Subcutaneous abdominal adipose tissue (tissue), 5 donors: ENCODE data around the gene SIGLEC7.
"Not testable (repeated sequence)": the region's sequence is repeated elsewhere in the genome, so short reads cannot be mapped to it uniquely, and the experiment has no call there.

Source experiments
- H3K27ac ChIP-seq: one replicate; pipeline ENCODE4 v1.7.0; 2013; ENCODE audit warnings: low read depth, mild to moderate bottlenecking, inconsistent platforms, low read length, moderate library complexity
- H3K27me3 ChIP-seq, 5 donors: one replicate each; pipeline ENCODE4 v1.7.0; 2013; ENCODE audit warnings: low read length in 5 of 5, inconsistent platforms in 1 of 5; ENCODE audit not compliant: control insufficient read depth in 5 of 5, insufficient read depth in 4 of 5
- H3K36me3 ChIP-seq, 5 donors: one replicate each; pipeline ENCODE4 v1.7.0; 2013; ENCODE audit warnings: low read length in 5 of 5; ENCODE audit not compliant: control insufficient read depth in 5 of 5, insufficient read depth in 5 of 5
- H3K4me1 ChIP-seq, 5 donors: one replicate each; pipeline ENCODE4 v1.7.0; 2013; ENCODE audit warnings: low read length in 5 of 5, mild to moderate bottlenecking in 3 of 5, moderate library complexity in 1 of 5; ENCODE audit not compliant: control insufficient read depth in 5 of 5, insufficient read depth in 5 of 5
- H3K4me3 ChIP-seq, 5 donors: one replicate each; pipeline ENCODE4 v1.7.0; 2013; ENCODE audit warnings: low read length in 5 of 5, low read depth in 1 of 5
- H3K9ac ChIP-seq, 5 donors: one replicate each; pipeline ENCODE4 v1.7.0; 2013; ENCODE audit warnings: low read length in 5 of 5, mild to moderate bottlenecking in 4 of 5, moderate library complexity in 3 of 5
- H3K9me3 ChIP-seq, 5 donors: one replicate each; pipeline ENCODE4 v1.7.0; 2013; ENCODE audit warnings: low read length in 5 of 5; ENCODE audit not compliant: control insufficient read depth in 5 of 5
- donor health status: healthy.
- donor health status: healthy.
- donor health status: healthy.
- donor health status: healthy.
- donor health status: healthy.

SIGLEC7 gene

GRCh38 chr19:51161867-51162496 is 19.9 kb downstream of the SIGLEC7 start:
- H3K27me3 ChIP-seq, result peaks cover 0 to 11% (median 0%) of the 10 kb centered on the region in 5 donors
- H3K9me3 ChIP-seq, result no peaks in the 10 kb centered on the region
- H3K36me3 ChIP-seq, result no peaks in the 10 kb centered on the region
- no peak overlapping the region for H3K4me3 ChIP-seq
- H3K4me1 ChIP-seq, result peaks cover 0 to 3% (median 1%) of the 10 kb centered on the region in 5 donors
- H3K9ac ChIP-seq, result no peak overlapping the region
- no peak overlapping the region for H3K27ac ChIP-seq

DNA sequence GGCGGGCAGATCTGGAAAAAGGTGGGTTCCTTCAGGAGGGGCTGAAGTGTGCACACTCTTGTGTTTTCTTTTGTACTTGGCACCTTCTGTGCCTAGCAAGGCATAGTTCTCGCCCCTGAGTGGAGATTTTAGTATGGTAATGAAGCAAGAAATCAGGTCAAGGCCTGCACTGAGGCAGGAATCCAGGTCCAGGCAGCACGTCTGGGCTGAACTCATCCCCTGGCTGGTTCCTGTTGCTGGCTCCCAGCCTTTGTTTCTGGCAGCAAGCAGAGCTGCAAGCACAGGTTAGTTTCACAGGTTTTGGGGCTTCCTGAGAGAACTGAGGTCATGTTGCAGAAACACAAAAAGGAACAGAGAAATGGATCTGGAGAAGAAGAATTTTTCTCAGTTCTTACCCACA is 21.2 kb downstream of the SIGLEC7 start:
- peaks cover 0 to 9% (median 6%) of the 10 kb centered on the region in 5 donors for H3K4me1 ChIP-seq
- H3K27me3 ChIP-seq, result peaks cover 6 to 16% (median 8%) of the 10 kb centered on the region in 5 donors
- no peaks in the 10 kb centered on the region for H3K36me3 ChIP-seq
- no peak overlapping the region for H3K27ac ChIP-seq
- H3K9me3 ChIP-seq, result no peaks in the 10 kb centered on the region
- no peak overlapping the region for H3K4me3 ChIP-seq
- H3K9ac ChIP-seq, result no peak overlapping the region

- H3K9ac ChIP-seq, result no peak overlapping the region
- peaks cover 0 to 11% (median 6%) of the 10 kb centered on the region in 5 donors for H3K4me1 ChIP-seq
- H3K36me3 ChIP-seq, result no peaks in the 10 kb centered on the region
- no peaks in the 10 kb centered on the region for H3K9me3 ChIP-seq
- no peak overlapping the region for H3K27ac ChIP-seq
- H3K4me3 ChIP-seq, result no peak overlapping the region
- peaks cover 6 to 14% (median 8%) of the 10 kb centered on the region in 5 donors for H3K27me3 ChIP-seq
Measured at GRCh38 chr19:51164215-51164614, 22.1 kb downstream of the SIGLEC7 start.

DNA sequence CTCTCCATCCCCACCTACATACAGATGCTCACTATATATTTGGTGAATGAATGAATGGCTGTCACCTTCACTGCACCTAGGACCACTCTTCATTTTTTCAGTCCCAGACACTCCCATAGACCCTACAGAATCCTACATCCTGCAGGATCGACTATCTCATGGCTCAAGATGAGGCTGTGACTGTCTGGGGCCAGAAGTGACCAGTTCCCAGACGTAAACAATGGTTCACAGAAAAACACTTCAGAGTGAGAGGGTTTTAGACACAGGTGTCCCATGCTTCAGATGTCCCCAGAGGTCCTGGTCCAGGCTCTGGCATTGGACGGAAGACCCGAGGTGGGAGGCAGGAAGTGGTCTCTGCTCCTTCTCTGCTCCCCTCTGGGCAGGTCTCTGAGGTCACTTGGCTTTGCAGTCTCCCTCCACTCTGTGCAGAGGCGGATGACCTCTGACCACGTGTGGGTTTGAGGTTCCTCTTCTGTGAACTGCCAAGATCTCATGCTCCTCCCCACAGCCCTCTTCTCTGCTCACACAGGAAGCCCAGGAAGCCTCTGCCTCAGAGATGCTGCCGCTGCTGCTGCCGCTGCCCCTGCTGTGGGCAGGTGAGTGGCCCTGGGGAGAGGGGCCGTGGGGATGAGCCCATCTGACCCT is 24.9 kb downstream of the SIGLEC7 start:
- no peak overlapping the region for H3K9ac ChIP-seq
- H3K27ac ChIP-seq, result no peak overlapping the region
- H3K27me3 ChIP-seq, result peaks cover 7 to 15% (median 12%) of the 10 kb centered on the region in 5 donors
- H3K36me3 ChIP-seq, result no peaks in the 10 kb centered on the region
- H3K4me3 ChIP-seq, result no peak overlapping the region
- peaks cover 0 to 11% (median 6%) of the 10 kb centered on the region in 5 donors for H3K4me1 ChIP-seq
- H3K9me3 ChIP-seq, result no peaks in the 10 kb centered on the region

DNA sequence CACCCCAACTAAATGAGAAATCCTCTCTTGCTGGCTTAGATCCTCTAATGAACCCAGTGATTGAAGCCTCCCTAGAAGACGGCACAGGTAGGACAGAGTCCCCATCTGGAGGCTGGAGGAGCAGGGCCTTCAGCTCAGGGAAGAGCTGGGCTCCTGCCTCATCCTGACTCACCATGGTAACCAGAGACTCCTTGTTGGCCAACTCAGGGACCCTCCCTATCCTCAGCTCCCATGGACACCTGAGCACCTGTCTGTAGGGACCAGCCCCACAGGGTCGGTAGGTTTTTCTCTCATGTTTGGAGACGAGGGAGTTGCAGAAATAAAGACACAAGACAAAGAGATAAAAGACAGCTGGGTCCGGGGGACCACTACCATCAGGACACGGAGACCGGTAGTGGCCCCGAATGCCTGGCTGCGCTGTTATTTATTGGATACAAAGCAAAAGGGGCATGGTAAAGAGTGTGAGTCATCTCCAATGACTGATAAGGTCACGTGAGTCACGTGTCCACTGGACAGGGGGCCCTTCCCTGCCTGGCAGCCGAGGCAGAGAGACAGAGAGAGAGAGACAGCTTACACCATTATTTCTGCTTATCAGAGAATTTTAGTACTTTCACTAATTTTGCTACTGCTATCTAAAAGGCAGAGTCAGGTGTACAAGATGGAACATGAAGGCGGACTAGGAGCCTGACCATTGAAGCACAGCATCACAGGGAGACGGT is 26.6 kb downstream of the SIGLEC7 start:
- Histone ChIP-seq H3K27ac (no peak overlapping the region), H3K4me3 (peak overlapping the region in 1 of 5 donors; percentile 23), H3K9ac (no peak overlapping the region), H3K36me3 (no peaks in the 10 kb centered on the region), H3K4me1 (peaks cover 2 to 11% (median 6%) of the 10 kb centered on the region in 5 donors), H3K27me3 (peaks cover 8 to 22% (median 19%) of the 10 kb centered on the region in 5 donors), H3K9me3 (no peaks in the 10 kb centered on the region)

- not testable (repeated sequence) for H3K27ac ChIP-seq, H3K9ac ChIP-seq, H3K36me3 ChIP-seq, H3K9me3 ChIP-seq
- Histone ChIP-seq H3K27me3 (peaks cover 8 to 25% (median 22%) of the 10 kb centered on the region in 5 donors), H3K4me3 (peak overlapping the region in 1 of 5 donors; percentile 23), H3K4me1 (peaks cover 2 to 11% (median 6%) of the 10 kb centered on the region in 5 donors)
Measured at GRCh38 chr19:51169283-51169918, 27.3 kb downstream of the SIGLEC7 start.

DNA sequence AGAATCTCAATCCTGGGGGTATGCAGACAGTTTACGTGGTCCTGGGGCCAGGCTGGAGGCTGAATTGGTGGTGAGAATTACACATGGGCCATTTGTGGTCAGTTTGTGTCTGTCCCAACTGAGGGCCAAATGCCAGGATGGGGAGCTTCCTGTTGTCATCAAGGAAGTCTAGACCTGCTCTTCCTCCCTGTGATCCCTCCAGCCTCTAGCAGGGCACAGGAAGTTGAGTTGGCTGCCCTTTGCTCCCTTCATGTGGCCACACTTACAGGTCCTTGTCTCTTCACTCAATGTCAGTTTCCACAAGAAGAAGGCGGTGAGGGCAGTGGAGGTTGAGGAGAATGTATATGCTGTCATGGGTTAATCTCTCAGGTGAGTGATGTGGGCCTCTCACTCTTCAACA is 30.1 kb downstream of the SIGLEC7 start:
- H3K27ac ChIP-seq, result no peak overlapping the region
- H3K9me3 ChIP-seq, result no peaks in the 10 kb centered on the region
- H3K27me3 ChIP-seq, result peaks cover 3 to 25% (median 20%) of the 10 kb centered on the region in 5 donors
- H3K4me3 ChIP-seq, result no peak overlapping the region
- H3K4me1 ChIP-seq, result peaks cover 2 to 7% (median 2%) of the 10 kb centered on the region in 5 donors
- H3K9ac ChIP-seq, result no peak overlapping the region
- H3K36me3 ChIP-seq, result no peaks in the 10 kb centered on the region

DNA sequence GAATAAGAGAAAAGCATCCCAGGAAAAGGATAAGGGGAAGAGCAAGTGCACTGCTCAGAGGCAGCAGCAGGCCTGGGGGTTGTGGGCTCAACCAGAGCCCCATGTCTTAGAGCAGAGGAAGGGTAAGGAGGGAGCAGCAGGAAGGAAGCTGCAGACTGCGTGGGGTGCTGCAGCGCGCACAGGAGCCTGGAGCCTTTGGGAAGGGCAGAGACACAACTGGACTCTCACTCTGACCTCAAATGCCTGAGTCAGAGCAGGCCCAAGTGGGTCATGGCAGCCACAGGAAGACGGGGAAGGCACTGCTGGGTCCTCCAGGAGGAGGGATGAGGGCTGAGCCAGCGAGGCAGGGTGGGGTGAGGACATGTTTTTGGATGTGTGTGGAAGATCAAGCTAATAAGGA is 31.6 kb downstream of the SIGLEC7 start:
- H3K4me1 ChIP-seq, result peaks cover 0 to 2% (median 2%) of the 10 kb centered on the region in 5 donors
- no peak overlapping the region for H3K4me3 ChIP-seq
- no peaks in the 10 kb centered on the region for H3K9me3 ChIP-seq
- no peak overlapping the region for H3K27ac ChIP-seq
- no peaks in the 10 kb centered on the region for H3K36me3 ChIP-seq
- peaks cover 2 to 19% (median 11%) of the 10 kb centered on the region in 5 donors for H3K27me3 ChIP-seq
- H3K9ac ChIP-seq, result no peak overlapping the region

GRCh38 chr19:51179256-51179655 is 37.2 kb downstream of the SIGLEC7 start:
- Histone ChIP-seq H3K27me3 (peaks cover 5 to 13% (median 9%) of the 10 kb centered on the region in 5 donors), H3K36me3 (no peaks in the 10 kb centered on the region), H3K9me3 (no peaks in the 10 kb centered on the region), H3K4me1 (peaks cover 0 to 3% (median 0%) of the 10 kb centered on the region in 5 donors), H3K4me3 (no peak overlapping the region), H3K9ac (no peak overlapping the region), H3K27ac (no peak overlapping the region)
